SK-N-SH treated with all-trans-retinoic acid at 6 μM for 48 hours (cell line): ENCODE results near the gene PRKCE.

Source experiments
- ATAC-seq: fragments of 200-7000 bp; cut with Tn5 transposase; 3 replicates; pipeline ENCODE4 v1.9.1; 2020; ENCODE audit warnings: mild to moderate bottlenecking, moderate library complexity
- BACH2 ChIP-seq: fragments of 250-450 bp; sonication (Bioruptor Pico); IDR thresholded peaks from 2 replicates; pipeline ENCODE4 v1.9.0; 2021; ENCODE audit warnings: mild to moderate bottlenecking, borderline replicate concordance
- ESRRG ChIP-seq: fragments of 250-450 bp; sonication (Bioruptor Pico); IDR thresholded peaks from 2 replicates; pipeline ENCODE4 v1.6.1; 2021; ENCODE audit warnings: mild to moderate bottlenecking
- GLIS3 ChIP-seq: fragments of 250-450 bp; sonication (Bioruptor Pico); IDR thresholded peaks from 2 replicates; pipeline ENCODE4 v1.5.0; 2020; ENCODE audit warnings: mild to moderate bottlenecking, moderate library complexity
- ISL1 ChIP-seq: fragments of 250-450 bp; sonication (Bioruptor Pico); IDR thresholded peaks from 2 replicates; pipeline ENCODE4 v2.1.2; 2022; ENCODE audit warnings: mild to moderate bottlenecking, moderate library complexity
- OSR1 ChIP-seq: fragments of 250-450 bp; sonication (Bioruptor Pico); IDR thresholded peaks from 2 replicates; pipeline ENCODE4 v1.8.0; 2022; ENCODE audit warnings: moderate library complexity, mild to moderate bottlenecking, inconsistent platforms
- POU6F1 ChIP-seq: fragments of 250-450 bp; sonication (Bioruptor Pico); IDR thresholded peaks from 2 replicates; pipeline ENCODE4 v1.8.0; 2021; ENCODE audit warnings: low read depth, mild to moderate bottlenecking, moderate library complexity, borderline replicate concordance
- PPARA ChIP-seq: fragments of 250-450 bp; sonication (Bioruptor Pico); IDR thresholded peaks from 2 replicates; pipeline ENCODE4 v1.5.0; 2020; ENCODE audit warnings: mild to moderate bottlenecking, borderline replicate concordance
- RARB ChIP-seq: fragments of 250-450 bp; sonication (Bioruptor Pico); IDR thresholded peaks from 2 replicates; pipeline ENCODE4 v1.8.0; 2021; ENCODE audit warnings: mild to moderate bottlenecking, moderate library complexity
- SNAI2 ChIP-seq: fragments of 250-450 bp; sonication (Bioruptor Pico); IDR thresholded peaks from 2 replicates; pipeline ENCODE4 v1.5.0; 2020; ENCODE audit warnings: mild to moderate bottlenecking, moderate library complexity
- TCF4 ChIP-seq: fragments of 250-450 bp; sonication (Bioruptor Pico); IDR thresholded peaks from 2 replicates; pipeline ENCODE4 v1.8.0; 2021; ENCODE audit warnings: mild to moderate bottlenecking, moderate library complexity, borderline replicate concordance
- TOX ChIP-seq: fragments of 250-450 bp; sonication (Bioruptor Pico); IDR thresholded peaks from 2 replicates; pipeline ENCODE4 v1.8.0; 2021; ENCODE audit warnings: mild to moderate bottlenecking, moderate library complexity, borderline replicate concordance
- ZC3H10 ChIP-seq: fragments of 250-450 bp; sonication (Bioruptor Pico); IDR thresholded peaks from 2 replicates; pipeline ENCODE4 v1.5.1; 2021; ENCODE audit warnings: mild to moderate bottlenecking, moderate library complexity
- ZFP3 ChIP-seq: fragments of 250-450 bp; sonication (Bioruptor Pico); IDR thresholded peaks from 2 replicates; pipeline ENCODE4 v1.5.0; 2020; ENCODE audit warnings: mild to moderate bottlenecking, moderate library complexity
- ZFP30 ChIP-seq: fragments of 450-650 bp; formaldehyde crosslinking; IDR thresholded peaks from 2 replicates; pipeline ENCODE4 v1.5.0; 2022; ENCODE audit warnings: mild to moderate bottlenecking, moderate library complexity
- ZNF565 ChIP-seq: fragments of 450-650 bp; formaldehyde crosslinking; conservative IDR thresholded peaks from 2 replicates; pipeline ENCODE4 v1.5.0; 2020; ENCODE audit warnings: low read depth, mild to moderate bottlenecking, moderate library complexity
- ZNF70 ChIP-seq: fragments of 450-650 bp; formaldehyde crosslinking; IDR thresholded peaks from 2 replicates; pipeline ENCODE4 v1.5.0; 2020; ENCODE audit warnings: mild to moderate bottlenecking, moderate library complexity
- ZNF8 ChIP-seq: fragments of 450-650 bp; formaldehyde crosslinking; IDR thresholded peaks from 2 replicates; pipeline ENCODE4 v1.5.0; 2020; ENCODE audit warnings: mild to moderate bottlenecking, moderate library complexity
- TF ChIP-seq, protein P1 (sequence below): fragments of 250-450 bp; sonication (Bioruptor Pico); IDR thresholded peaks from 2 replicates; pipeline ENCODE4 v1.5.0; 2020; ENCODE audit warnings: mild to moderate bottlenecking, moderate library complexity
- TF ChIP-seq, protein P2 (sequence below): fragments of 250-450 bp; sonication (Bioruptor Pico); IDR thresholded peaks from 2 replicates; pipeline ENCODE4 v1.8.0; 2020; ENCODE audit warnings: mild to moderate bottlenecking, moderate library complexity, borderline replicate concordance

Gene PRKCE

DNA sequence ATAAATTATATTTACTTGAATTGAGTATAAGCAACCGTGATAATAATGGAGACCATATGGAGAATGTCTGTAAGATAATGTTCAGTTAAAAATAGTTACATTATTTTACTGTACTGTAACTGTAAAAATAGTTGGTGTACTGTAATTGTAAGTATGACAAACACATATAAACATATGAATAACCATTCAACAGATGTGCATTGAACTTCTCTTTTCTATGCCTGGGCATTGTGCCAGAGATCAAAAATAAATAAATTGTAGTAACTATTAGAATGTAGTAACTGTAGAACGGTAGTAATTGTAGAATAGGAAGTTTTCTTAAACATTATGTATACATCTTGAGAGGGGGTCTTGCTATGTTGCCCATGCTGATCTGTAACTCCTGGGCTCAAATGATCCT lies 358.3 kb downstream of the PRKCE start:
- TF ChIP-seq GLIS3 (CRISPR knock-in tag), result no peak
- no peak for TF ChIP-seq SNAI2
- no peak for TF ChIP-seq PPARA (CRISPR knock-in tag)
- no peak for TF ChIP-seq ZNF70
- TF ChIP-seq, protein P1, sequence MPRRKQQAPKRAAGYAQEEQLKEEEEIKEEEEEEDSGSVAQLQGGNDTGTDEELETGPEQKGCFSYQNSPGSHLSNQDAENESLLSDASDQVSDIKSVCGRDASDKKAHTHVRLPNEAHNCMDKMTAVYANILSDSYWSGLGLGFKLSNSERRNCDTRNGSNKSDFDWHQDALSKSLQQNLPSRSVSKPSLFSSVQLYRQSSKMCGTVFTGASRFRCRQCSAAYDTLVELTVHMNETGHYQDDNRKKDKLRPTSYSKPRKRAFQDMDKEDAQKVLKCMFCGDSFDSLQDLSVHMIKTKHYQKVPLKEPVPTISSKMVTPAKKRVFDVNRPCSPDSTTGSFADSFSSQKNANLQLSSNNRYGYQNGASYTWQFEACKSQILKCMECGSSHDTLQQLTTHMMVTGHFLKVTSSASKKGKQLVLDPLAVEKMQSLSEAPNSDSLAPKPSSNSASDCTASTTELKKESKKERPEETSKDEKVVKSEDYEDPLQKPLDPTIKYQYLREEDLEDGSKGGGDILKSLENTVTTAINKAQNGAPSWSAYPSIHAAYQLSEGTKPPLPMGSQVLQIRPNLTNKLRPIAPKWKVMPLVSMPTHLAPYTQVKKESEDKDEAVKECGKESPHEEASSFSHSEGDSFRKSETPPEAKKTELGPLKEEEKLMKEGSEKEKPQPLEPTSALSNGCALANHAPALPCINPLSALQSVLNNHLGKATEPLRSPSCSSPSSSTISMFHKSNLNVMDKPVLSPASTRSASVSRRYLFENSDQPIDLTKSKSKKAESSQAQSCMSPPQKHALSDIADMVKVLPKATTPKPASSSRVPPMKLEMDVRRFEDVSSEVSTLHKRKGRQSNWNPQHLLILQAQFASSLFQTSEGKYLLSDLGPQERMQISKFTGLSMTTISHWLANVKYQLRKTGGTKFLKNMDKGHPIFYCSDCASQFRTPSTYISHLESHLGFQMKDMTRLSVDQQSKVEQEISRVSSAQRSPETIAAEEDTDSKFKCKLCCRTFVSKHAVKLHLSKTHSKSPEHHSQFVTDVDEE (CRISPR knock-in tag), result no peak
- TF ChIP-seq TOX (CRISPR knock-in tag), result no peak
- no peak for TF ChIP-seq ESRRG (CRISPR knock-in tag)
- no peak for TF ChIP-seq POU6F1
- TF ChIP-seq ZFP3 (CRISPR knock-in tag), result no peak
- TF ChIP-seq ZC3H10, result no peak
- TF ChIP-seq ZNF565 (CRISPR knock-in tag), result no peak
- TF ChIP-seq ZFP30 (CRISPR knock-in tag), result no peak
- TF ChIP-seq ZNF8 (CRISPR knock-in tag), result no peak
- TF ChIP-seq, protein P2, sequence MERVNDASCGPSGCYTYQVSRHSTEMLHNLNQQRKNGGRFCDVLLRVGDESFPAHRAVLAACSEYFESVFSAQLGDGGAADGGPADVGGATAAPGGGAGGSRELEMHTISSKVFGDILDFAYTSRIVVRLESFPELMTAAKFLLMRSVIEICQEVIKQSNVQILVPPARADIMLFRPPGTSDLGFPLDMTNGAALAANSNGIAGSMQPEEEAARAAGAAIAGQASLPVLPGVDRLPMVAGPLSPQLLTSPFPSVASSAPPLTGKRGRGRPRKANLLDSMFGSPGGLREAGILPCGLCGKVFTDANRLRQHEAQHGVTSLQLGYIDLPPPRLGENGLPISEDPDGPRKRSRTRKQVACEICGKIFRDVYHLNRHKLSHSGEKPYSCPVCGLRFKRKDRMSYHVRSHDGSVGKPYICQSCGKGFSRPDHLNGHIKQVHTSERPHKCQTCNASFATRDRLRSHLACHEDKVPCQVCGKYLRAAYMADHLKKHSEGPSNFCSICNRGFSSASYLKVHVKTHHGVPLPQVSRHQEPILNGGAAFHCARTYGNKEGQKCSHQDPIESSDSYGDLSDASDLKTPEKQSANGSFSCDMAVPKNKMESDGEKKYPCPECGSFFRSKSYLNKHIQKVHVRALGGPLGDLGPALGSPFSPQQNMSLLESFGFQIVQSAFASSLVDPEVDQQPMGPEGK (CRISPR knock-in tag), result no peak
- no peak for TF ChIP-seq OSR1 (CRISPR knock-in tag)
- no peak for TF ChIP-seq RARB (CRISPR knock-in tag)
- no peak for ATAC-seq

DNA sequence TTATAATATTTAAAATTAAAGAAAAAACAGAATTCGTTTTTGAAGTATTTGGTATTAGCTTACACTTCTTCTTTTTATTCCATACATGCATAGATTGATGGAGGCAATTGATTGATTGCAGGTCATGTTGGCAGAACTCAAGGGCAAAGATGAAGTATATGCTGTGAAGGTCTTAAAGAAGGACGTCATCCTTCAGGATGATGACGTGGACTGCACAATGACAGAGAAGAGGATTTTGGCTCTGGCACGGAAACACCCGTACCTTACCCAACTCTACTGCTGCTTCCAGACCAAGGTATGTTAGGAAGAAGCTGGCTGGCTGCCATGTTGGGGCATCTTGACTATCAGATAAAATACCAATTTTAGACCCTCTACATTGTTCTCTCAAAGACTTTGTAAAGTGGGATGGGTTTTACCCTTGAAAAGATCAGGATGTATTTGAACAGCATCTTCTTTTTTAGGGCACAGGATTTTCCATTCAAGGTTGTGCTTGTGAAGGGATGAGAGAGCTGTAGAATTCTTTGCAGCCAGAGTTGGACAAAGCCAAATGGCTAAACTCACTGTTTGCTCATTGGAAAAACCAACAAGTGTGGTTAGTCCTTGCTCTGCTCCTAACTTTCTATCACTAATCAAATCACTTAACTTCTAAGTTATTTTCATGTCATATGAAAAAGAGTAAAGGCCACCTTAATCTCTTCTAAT lies 358.9 kb downstream of the PRKCE start:
- TF ChIP-seq, protein P1 (CRISPR knock-in tag), result no peak
- TF ChIP-seq ISL1 (CRISPR knock-in tag) (no peak), SNAI2 (no peak), BACH2 (CRISPR knock-in tag) (no peak), TCF4 (no peak), ZNF565 (CRISPR knock-in tag) (no peak), ZC3H10 (no peak)
- TF ChIP-seq, protein P2 (CRISPR knock-in tag), result no peak

More for the DNA sequence above, 358.9 kb downstream of the PRKCE start:
- ATAC-seq, result peak; percentile 17; the same call in 2 of the 3 replicates
